NCI-H146 treated with DMSO at 0.1 percent for 48 hours (cell line): Measurements from ENCODE around the gene UBXN7.
"Not testable (repeated sequence)": the region's sequence is repeated elsewhere in the genome, so short reads cannot be mapped to it uniquely, and the experiment has no call there.

Experiments
- DNase-seq: peaks from one replicate; lab custom pipeline; 2025; ENCODE audit not compliant: unreplicated experiment; lab: John Stamatoyannopoulos, UW

Gene UBXN7

GRCh38 chr3:196357905-196358304, 74.3 kb downstream of the UBXN7 start:
- no peak for DNase-seq

- no peak for DNase-seq
Observed at GRCh38 chr3:196356556-196356955, 75.7 kb downstream of the UBXN7 start.

GRCh38 chr3:196355668-196356067, 76.6 kb downstream of the UBXN7 start:
- no peak for DNase-seq

GRCh38 chr3:196354132-196354531, 78.1 kb downstream of the UBXN7 start:
- DNase-seq: no peak

- no peak for DNase-seq
Observed at GRCh38 chr3:196351541-196351940, 80.7 kb downstream of the UBXN7 start.

GRCh38 chr3:196350067-196350466, 82.2 kb downstream of the UBXN7 start:
- DNase-seq: no peak

GRCh38 chr3:196348698-196349097, 83.5 kb downstream of the UBXN7 start:
- no peak for DNase-seq

- no peak for DNase-seq
Observed at GRCh38 chr3:196344663-196345062, 87.6 kb downstream of the UBXN7 start.

- not testable (repeated sequence) for DNase-seq
Observed at GRCh38 chr3:196343917-196344316, 88.3 kb downstream of the UBXN7 start.

- DNase-seq: no peak
Observed at GRCh38 chr3:196341137-196341536, 91.1 kb downstream of the UBXN7 start.

GRCh38 chr3:196340466-196340865, 91.8 kb downstream of the UBXN7 start:
- no peak for DNase-seq

- DNase-seq: no peak
Observed at GRCh38 chr3:196339493-196340254, 92.6 kb downstream of the UBXN7 start.

- DNase-seq: no peak
Observed at GRCh38 chr3:196339044-196339443, 93.2 kb downstream of the UBXN7 start.

GRCh38 chr3:196336319-196337145, 95.7 kb downstream of the UBXN7 start:
- DNase-seq: no peak

- DNase-seq: no peak
Observed at GRCh38 chr3:196335503-196335948, 96.7 kb downstream of the UBXN7 start.

GRCh38 chr3:196334982-196335381, 97.2 kb downstream of the UBXN7 start:
- DNase-seq: no peak

- DNase-seq: no peak
Observed at GRCh38 chr3:196332168-196332567, 100.1 kb downstream of the UBXN7 start.

- DNase-seq: no peak
Observed at GRCh38 chr3:196327405-196327804, 104.8 kb downstream of the UBXN7 start.

GRCh38 chr3:196326936-196327335, 105.3 kb downstream of the UBXN7 start:
- DNase-seq: no peak

GRCh38 chr3:196323691-196324090, 108.5 kb downstream of the UBXN7 start:
- no peak for DNase-seq

GRCh38 chr3:196323016-196323415, 109.2 kb downstream of the UBXN7 start:
- DNase-seq: no peak

GRCh38 chr3:196321162-196321561, 111.1 kb downstream of the UBXN7 start:
- no peak for DNase-seq
